Activated CD4-positive, alpha-beta T cell treated with anti-CD3 and anti-CD28 coated beads, Interleukin-2, amount 50 U/mL, for 1 hour (primary cell): Measurements from ENCODE around the gene ZNF213.
A peak's percentile ranks its signal among the peaks of the same experiment; 100 is the strongest.

ENCODE experiments used
- DNase-seq: peaks from one replicate; pipeline ENCODE4 v3.0.0-alpha.2; 2020

ZNF213 gene

GRCh38 chr16:3134338-3135125 lies at the start of gene ZNF213:
Gene ZNF213, plus strand, starts transcription at chr16:3135029. Its CDS starts 2,252 bp downstream, at chr16:3137281.
- peak; percentile 88 for DNase-seq

DNA sequence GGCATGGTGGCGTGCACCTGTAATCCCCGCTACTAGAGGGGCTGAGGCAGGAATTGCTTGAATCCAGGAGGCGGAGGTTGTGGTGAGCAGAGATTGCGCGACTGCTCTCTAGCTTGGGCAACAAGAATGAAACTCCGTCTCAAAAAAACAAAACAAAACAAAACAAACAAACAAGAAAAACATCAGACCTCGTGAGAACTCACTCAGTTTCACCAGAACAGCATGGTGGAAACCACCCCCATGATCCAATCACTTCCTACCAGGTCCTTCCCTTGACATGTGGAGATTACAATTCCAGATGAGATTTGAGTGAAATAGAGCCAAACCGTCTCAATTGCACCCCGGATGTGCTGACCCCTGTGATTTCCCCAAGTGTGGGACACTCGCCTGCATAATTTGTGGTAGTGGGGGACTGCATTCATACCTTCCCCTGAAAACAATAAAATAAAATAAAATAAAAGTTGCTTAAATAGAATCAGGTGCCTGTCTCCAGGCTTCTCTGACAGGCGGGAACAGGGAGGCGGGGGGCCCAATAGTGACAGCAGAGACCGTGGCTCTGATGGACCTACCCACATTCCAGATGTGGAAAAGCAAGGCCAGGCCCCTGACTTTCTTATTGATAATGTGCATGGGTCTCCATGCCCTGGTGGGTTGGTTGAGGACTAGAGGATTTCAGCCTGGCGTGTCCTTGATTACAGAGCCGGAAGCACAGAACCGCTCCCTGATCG lies 48.8 kb upstream of the ZNF213 start:
- DNase-seq, result no peak

- DNase-seq, result no peak
Observed at GRCh38 chr16:3086596-3087242, 48.1 kb upstream of the ZNF213 start.

- DNase-seq, result no peak
Observed at GRCh38 chr16:3087243-3088235, 47.3 kb upstream of the ZNF213 start.

DNA sequence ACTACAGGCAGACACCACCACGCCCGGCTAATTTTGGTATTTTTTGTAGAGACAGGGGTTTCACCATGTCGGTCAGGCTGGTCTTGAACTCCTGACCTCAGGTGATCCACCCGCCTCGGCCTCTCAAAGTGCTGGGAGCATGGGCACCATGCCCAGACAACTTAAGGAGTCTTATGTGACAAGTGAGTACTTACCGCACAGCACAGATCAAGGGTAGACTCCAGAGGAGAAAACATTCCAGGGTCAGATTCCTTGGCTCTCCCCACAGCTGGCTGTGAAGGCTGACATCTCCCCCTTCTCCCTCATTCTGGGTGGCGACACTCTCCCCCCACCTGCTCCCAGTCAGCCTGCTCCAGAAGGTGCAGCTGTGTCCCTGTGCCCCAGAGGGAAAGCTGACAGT lies 46.4 kb upstream of the ZNF213 start:
- no peak for DNase-seq

DNA sequence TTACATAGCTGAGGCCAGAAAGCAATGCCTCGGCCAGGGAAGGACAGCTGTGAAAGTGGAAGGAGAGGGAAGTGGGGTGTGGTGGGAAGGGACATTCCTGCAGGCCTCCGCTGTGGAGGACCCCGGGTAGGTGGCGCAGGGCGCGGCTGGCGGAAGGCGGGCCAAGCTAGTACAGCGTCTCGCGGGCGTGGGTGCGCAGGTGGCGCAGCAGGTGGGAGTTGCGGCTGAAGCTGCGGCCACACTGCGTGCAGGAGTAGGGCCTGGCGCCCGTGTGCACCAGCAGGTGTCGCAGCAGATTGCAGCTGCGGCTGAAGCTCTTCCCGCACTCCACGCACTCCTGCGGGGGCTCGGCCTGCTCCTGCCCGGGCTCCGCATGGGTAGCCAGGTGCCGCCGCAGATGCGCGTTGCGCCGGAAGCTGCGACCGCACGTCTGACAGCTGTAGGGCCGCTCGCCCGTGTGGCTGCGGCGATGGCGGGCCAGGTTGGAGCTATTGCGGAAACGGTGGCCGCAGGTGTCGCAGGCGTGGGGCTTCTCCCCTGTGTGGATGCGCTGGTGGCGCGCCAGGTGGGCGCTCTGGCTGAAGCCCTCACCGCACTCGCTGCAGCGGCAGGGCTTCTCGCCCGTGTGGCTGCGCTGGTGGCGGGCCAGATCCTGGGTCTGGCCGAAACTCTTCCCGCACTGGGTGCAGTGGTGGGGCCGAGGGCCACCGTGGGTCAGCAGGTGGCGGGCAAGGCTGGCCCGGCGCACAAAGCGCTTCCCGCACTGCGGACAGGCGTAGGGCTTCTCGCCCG lies 45.7 kb upstream of the ZNF213 start:
- no peak for DNase-seq

GRCh38 chr16:3089717-3090592 lies 44.9 kb upstream of the ZNF213 start:
- no peak for DNase-seq

- DNase-seq, result no peak
Observed at GRCh38 chr16:3091551-3091950, 43.3 kb upstream of the ZNF213 start.

GRCh38 chr16:3092501-3092941 lies 42.3 kb upstream of the ZNF213 start:
- no peak for DNase-seq

DNA sequence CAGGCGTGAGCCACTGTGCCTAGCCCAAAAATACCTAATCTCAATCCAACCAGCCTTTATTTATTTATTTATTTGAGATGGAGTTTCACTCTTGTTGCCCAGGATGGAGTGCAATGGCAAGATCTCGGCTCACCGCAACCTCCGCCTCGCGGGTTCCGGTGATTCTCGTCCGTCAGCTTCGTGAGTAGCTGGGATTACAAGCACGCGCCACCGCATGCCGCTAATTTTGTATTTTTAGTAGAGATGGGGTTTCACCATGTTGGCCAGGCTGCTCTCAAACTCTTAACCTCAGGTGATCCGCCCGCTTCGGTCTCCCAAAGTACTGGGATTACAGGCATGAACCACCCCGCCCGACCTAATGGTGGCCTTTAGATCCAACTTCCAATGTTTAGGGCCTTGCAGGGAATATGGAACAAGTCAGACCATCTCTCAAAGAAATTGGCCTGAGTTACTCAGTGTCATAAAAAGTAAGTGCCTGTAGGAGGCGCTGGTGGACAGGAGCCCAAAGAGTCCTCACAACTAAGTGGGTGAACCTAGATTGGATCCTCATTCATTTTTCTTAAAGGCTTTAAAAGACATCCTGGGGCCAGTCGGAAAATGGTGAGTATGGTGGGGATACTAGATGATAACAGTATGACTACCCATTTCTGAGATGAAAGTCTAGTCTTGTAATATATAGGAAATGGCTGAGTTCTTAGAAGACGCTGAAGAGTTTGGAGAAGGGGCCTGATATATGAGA lies 40.4 kb upstream of the ZNF213 start:
- DNase-seq, result peak; percentile 49

- DNase-seq, result peak; percentile 46
Observed at GRCh38 chr16:3095869-3096268, 39.0 kb upstream of the ZNF213 start.

- DNase-seq, result no peak
Observed at GRCh38 chr16:3096362-3096761, 38.5 kb upstream of the ZNF213 start.

- DNase-seq, result no peak
Observed at GRCh38 chr16:3097266-3097665, 37.6 kb upstream of the ZNF213 start.

DNA sequence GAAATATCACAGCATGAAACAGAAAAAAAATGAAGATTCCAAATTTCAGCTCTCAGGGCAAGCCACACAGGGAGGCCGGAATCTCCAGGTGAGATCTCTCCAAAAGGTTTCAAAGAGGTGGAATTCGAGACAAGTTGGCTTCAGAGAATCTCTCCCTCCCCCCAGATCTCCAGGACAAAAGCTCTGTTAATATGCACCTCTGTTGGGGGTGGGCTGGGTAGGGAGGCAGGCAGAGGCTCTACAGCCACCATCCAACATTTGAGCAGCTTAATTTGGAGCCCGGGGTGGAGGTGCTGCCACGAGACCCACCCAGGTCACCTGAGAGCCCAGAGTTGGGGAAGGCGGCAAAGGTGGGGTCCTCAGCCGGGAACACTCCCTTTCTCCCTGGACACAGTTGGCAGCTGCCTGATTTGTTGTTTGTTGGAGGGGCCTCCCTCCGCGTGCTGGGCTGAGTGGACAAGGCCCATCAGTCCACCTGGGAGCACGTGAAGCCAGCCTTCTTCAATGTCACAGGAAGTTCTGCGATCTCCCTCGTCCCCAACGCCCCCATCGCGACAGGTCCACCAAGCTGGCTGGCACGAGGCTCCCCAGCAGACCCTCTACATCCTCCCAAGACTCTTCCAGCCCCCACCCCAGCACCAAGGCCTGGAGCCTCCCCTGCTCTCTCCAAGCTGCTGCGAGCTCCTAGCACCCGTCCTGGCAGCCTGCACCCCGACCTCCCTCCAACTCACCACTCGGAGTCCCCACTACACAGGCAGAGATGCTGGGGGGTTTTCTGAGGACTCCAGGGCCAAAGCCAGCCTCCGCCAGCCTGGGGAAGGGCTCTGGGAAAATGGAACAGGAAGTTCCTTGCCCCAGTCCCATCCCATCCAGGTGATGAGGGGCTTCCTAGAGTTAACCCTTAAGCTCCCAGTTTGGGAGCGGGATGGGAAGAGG lies 36.1 kb upstream of the ZNF213 start, which contains the start of gene ZSCAN10:
ZSCAN10 (minus strand) TSS at position 836 of the 936 bp plus-strand sequence. CDS start 6,357 bp downstream, outside the sequence.
- no peak for DNase-seq

DNA sequence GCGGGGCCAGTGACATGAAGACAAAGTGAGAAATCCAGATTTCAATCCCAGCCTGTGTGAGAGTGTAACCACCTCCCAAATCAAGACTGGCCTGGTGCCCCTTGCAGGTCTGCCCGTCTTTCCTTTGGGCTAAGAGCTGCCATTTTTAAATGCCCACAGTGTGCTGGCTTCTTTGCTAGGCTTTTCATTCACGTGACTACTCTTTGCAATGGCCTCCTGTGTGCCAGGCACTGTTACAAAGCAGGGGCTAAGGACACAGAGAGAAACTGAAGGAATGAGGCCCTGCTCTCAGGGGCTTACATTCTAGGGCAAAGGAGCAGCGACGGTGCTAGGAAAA lies 35.5 kb upstream of the ZNF213 start:
- no peak for DNase-seq

- peak; percentile 88 for DNase-seq
Observed at GRCh38 chr16:3099732-3100499, 34.9 kb upstream of the ZNF213 start.

- peak; percentile 31 for DNase-seq
Observed at GRCh38 chr16:3101018-3101840, 33.6 kb upstream of the ZNF213 start.
